Measurements from ENCODE around the gene LOC128125822.

The LOC128125822 gene

GRCh38 chr6:63565727-63566596 lies 6.3 kb upstream of the LOC128125822 start:
- DNase-seq: no peak
- no peaks in the 10 kb centered on the region for H3K9me2 ChIP-seq (replicated peaks; ENCODE audit: low read length)
- TF ChIP-seq EZH2phosphoT487 (IDR thresholded peaks at IDR 0.05; ENCODE audit: borderline replicate concordance, low read length) (no peak), EZH2 (IDR thresholded peaks at IDR 0.05; ENCODE audit: low read length, unreplicated experiment) (no peak), CTCF (conservative IDR thresholded peaks at IDR 0.05; ENCODE audit: low read depth, low read length) (no peak)
- no peak overlapping the region for H3K4me3 ChIP-seq (ENCODE audit: low read length)
- ChIA-PET CTCF (no interaction called here), POLR2A (ENCODE audit: unreplicated experiment) (no interaction called here)
- intact Hi-C loops (cut with micrococcal nuclease): no loop called here
- no peaks in the 10 kb centered on the region for H4K20me1 ChIP-seq (ENCODE audit: low read length)
- 0 out of 2 replicates have a peak overlapping the region, but pooled peaks have one; percentile 2 for H3K4me2 ChIP-seq (ENCODE audit: low read length)
- H3K9ac ChIP-seq (ENCODE audit: low read length): no peak overlapping the region
- no TSS peak for BruUV-seq (replicated peaks)
- peaks cover 21% of the 10 kb centered on the region for H3K4me1 ChIP-seq (ENCODE audit: insufficient read depth, low read length)
- no peak for ATAC-seq
- no peak overlapping the region for H2AFZ ChIP-seq (ENCODE audit: low read length)
- H3K27me3 ChIP-seq (ENCODE audit: low read length): no peaks in the 10 kb centered on the region
- no peaks in the 10 kb centered on the region for H3K36me3 ChIP-seq (ENCODE audit: low read depth, low read length)
- no peaks in the 10 kb centered on the region for H3K9me3 ChIP-seq (ENCODE audit: low read length)
- no peak overlapping the region; the same call in 1 of the 2 replicates for H3K27ac ChIP-seq (ENCODE audit: low read length)
- no peaks in the 10 kb centered on the region for H3F3A ChIP-seq (ENCODE audit: low read length, unreplicated experiment)
- H3K79me2 ChIP-seq (ENCODE audit: low read length): no peaks in the 10 kb centered on the region

- ChIA-PET CTCF (no interaction called here), POLR2A (ENCODE audit: unreplicated experiment) (no interaction called here)
- Histone ChIP-seq H2AFZ (ENCODE audit: low read length) (no peak overlapping the region), H3K9ac (ENCODE audit: low read length) (no peak overlapping the region), H3K4me3 (ENCODE audit: low read length) (no peak overlapping the region), H3K79me2 (ENCODE audit: low read length) (peaks cover 6% of the 10 kb centered on the region), H3K9me3 (ENCODE audit: low read length) (no peaks in the 10 kb centered on the region), H3K4me1 (ENCODE audit: insufficient read depth, low read length) (peaks cover 21% of the 10 kb centered on the region), H3F3A (ENCODE audit: low read length, unreplicated experiment) (no peaks in the 10 kb centered on the region), H3K27me3 (ENCODE audit: low read length) (no peaks in the 10 kb centered on the region), H3K27ac (ENCODE audit: low read length) (no peak overlapping the region), H3K9me2 (replicated peaks; ENCODE audit: low read length) (no peaks in the 10 kb centered on the region), H3K4me2 (ENCODE audit: low read length) (no peak overlapping the region), H4K20me1 (ENCODE audit: low read length) (no peaks in the 10 kb centered on the region), H3K36me3 (ENCODE audit: low read depth, low read length) (no peaks in the 10 kb centered on the region)
- intact Hi-C loops (cut with micrococcal nuclease): no loop called here
- DNase-seq: no peak
- BruUV-seq (replicated peaks): no TSS peak
- TF ChIP-seq EZH2 (IDR thresholded peaks at IDR 0.05; ENCODE audit: low read length, unreplicated experiment): no peak
- no peak for TF ChIP-seq EZH2phosphoT487 (IDR thresholded peaks at IDR 0.05; ENCODE audit: borderline replicate concordance, low read length)
- no peak for TF ChIP-seq CTCF (conservative IDR thresholded peaks at IDR 0.05; ENCODE audit: low read depth, low read length)
- no peak for ATAC-seq
Observed at GRCh38 chr6:63567966-63568365, 4.3 kb upstream of the LOC128125822 start.

All from PC-3 (cell line).